Liver (tissue), 9 donors: ENCODE data around the gene IPPK. TPM values are rescaled to one million over a fixed set of nuclear protein-coding genes. Genes with fewer than 3 reads are reported as not detected.
"Not testable (repeated sequence)": the region's sequence is repeated elsewhere in the genome, so short reads cannot be mapped to it uniquely, and the experiment has no call there.

Experiments used
- DNase-seq: peaks from one replicate; pipeline ENCODE4 v3.0.0-alpha.2; 2017; ENCODE audit warnings: low spot score
- H3K27ac ChIP-seq, 2 donors: one replicate each; pipeline ENCODE4 v1.7.0; 2013; ENCODE audit warnings: inconsistent platforms in 2 of 2, low read length in 2 of 2, control low read depth in 1 of 2, low read depth in 1 of 2, mild to moderate bottlenecking in 1 of 2
- H3K27me3 ChIP-seq, 4 donors: one replicate each; pipeline versions ENCODE4 v1.6.1 to v1.7.0; 2013; ENCODE audit warnings: low read length in 3 of 4, inconsistent platforms in 1 of 4, mild to moderate bottlenecking in 1 of 4, moderate library complexity in 1 of 4; ENCODE audit not compliant: control insufficient read depth in 4 of 4, insufficient read depth in 4 of 4
- H3K36me3 ChIP-seq, 4 donors: one replicate each; pipeline versions ENCODE4 v1.6.1 to v1.7.0; 2013; ENCODE audit warnings: low read length in 3 of 4, mild to moderate bottlenecking in 3 of 4, low read depth in 1 of 4, moderate library complexity in 1 of 4; ENCODE audit not compliant: control insufficient read depth in 4 of 4, insufficient read depth in 3 of 4
- H3K4me1 ChIP-seq, 4 donors: one replicate each; pipeline versions ENCODE4 v1.6.1 to v1.7.0; 2013; ENCODE audit warnings: low read length in 3 of 4, mild to moderate bottlenecking in 3 of 4, moderate library complexity in 1 of 4; ENCODE audit not compliant: control insufficient read depth in 4 of 4, insufficient read depth in 4 of 4
- H3K4me3 ChIP-seq, 3 donors: one replicate each; pipeline versions ENCODE4 v1.6.1 to v1.7.0; 2013; ENCODE audit warnings: low read length in 3 of 3, control low read depth in 1 of 3, low read depth in 1 of 3, mild to moderate bottlenecking in 1 of 3
- H3K9ac ChIP-seq, 2 donors: one replicate each; pipeline ENCODE4 v1.7.0; 2013; ENCODE audit warnings: low read length in 2 of 2, mild to moderate bottlenecking in 2 of 2, moderate library complexity in 2 of 2, control low read depth in 1 of 2, low read depth in 1 of 2
- H3K9me3 ChIP-seq, 4 donors: one replicate each; pipeline versions ENCODE4 v1.6.1 to v1.7.0; 2013; ENCODE audit warnings: low read length in 3 of 4; ENCODE audit not compliant: control insufficient read depth in 4 of 4
- ATF3 ChIP-seq: IDR thresholded peaks from 2 replicates; pipeline ENCODE4 v1.6.1; 2016; ENCODE audit warnings: antibody characterized with exemption
- CTCF ChIP-seq: fragments of 150-350 bp; IDR thresholded peaks from 2 replicates; pipeline ENCODE4 v1.5.1; 2017; ENCODE audit warnings: improper control_type of control experiment, low read depth, low read length; ENCODE audit not compliant: missing input control
- EGR1 ChIP-seq, 2 donors: IDR thresholded peaks; 2 replicates each; pipeline ENCODE4 v1.6.1; 2016 to 2018; ENCODE audit warnings: antibody characterized with exemption in 2 of 2, low read depth in 2 of 2
- FOXA1 ChIP-seq: IDR thresholded peaks from 2 replicates; pipeline ENCODE4 v1.6.1; 2016; ENCODE audit warnings: antibody characterized with exemption
- FOXA2 ChIP-seq: IDR thresholded peaks from 2 replicates; pipeline ENCODE4 v1.6.1; 2016; ENCODE audit warnings: antibody characterized with exemption
- GABPA ChIP-seq, 2 donors: IDR thresholded peaks in 1 of 2; conservative IDR thresholded peaks in 1 of 2; 2 replicates each; pipeline ENCODE4 v1.6.1; 2016; ENCODE audit warnings: antibody characterized with exemption in 2 of 2, mild to moderate bottlenecking in 1 of 2, moderate library complexity in 1 of 2
- HNF4G ChIP-seq: IDR thresholded peaks from 2 replicates; pipeline ENCODE4 v1.6.1; 2016; ENCODE audit warnings: antibody characterized with exemption
- NR2F2 ChIP-seq: IDR thresholded peaks from 2 replicates; pipeline ENCODE4 v1.6.1; 2016; ENCODE audit warnings: antibody characterized with exemption
- RAD21 ChIP-seq, 2 donors: IDR thresholded peaks; 2 replicates each; pipeline ENCODE4 v1.6.1; 2016; ENCODE audit warnings: antibody characterized with exemption in 2 of 2, mild to moderate bottlenecking in 2 of 2
- RXRA ChIP-seq, 2 donors: IDR thresholded peaks; 2 replicates each; pipeline ENCODE4 v1.6.1; 2017 to 2018; ENCODE audit warnings: antibody characterized with exemption in 2 of 2, mild to moderate bottlenecking in 1 of 2
- SP1 ChIP-seq: IDR thresholded peaks from 2 replicates; pipeline ENCODE4 v1.6.1; 2018; ENCODE audit warnings: antibody characterized with exemption, mild to moderate bottlenecking
- TAF1 ChIP-seq: conservative IDR thresholded peaks from 2 replicates; pipeline ENCODE4 v1.6.1; 2016; ENCODE audit warnings: antibody characterized with exemption, mild to moderate bottlenecking
- WGBS: extraction: QIAGEN DNeasy Blood & Tissue Kit; methylation state at CpG from one replicate; pipeline ENCODE4 v1.1.7; 2013; 5-methylcytosine and 5-hydroxymethylcytosine counted together
- polyA plus RNA-seq, 2 donors: library from polyadenylated mRNA; stranded (reverse) in 1 of 2; unstranded in 1 of 2; fragments of 200-250 nt in 1 of 2; fragments of >200 nt in 1 of 2; fragmentation: Nextera tagmentation in 1 of 2; extraction: Ambion mirVana in 1 of 2; gene quantifications; one replicate each; pipeline versions ENCODE4 v1.2.1 to v1.2.3, GENCODE V29; 2013 to 2015
- total RNA-seq, 2 donors: library from RNA; depleted of rRNA; stranded (reverse); fragments of >200 nt; gene quantifications; one replicate each; pipeline ENCODE4 v1.2.3, GENCODE V29; 2014
- donor health status: healthy.
- donor health status: healthy.
- donor health status: healthy.
- donor health status: healthy.
- donor health status: healthy.

Gene IPPK
- total and polyA plus RNA-seq, 4 donors: 2.1 to 5.9 (median 3.6) TPM

GRCh38 chr9:92589923-92590322 lies 80.0 kb downstream of the IPPK start:
- no peaks in the 10 kb centered on the region for H3K36me3 ChIP-seq
- H3K9me3 ChIP-seq: no peaks in the 10 kb centered on the region
- H3K4me3 ChIP-seq: no peak overlapping the region
- H3K9ac ChIP-seq: no peak overlapping the region
- H3K4me1 ChIP-seq: peaks cover 0 to 2% (median 0%) of the 10 kb centered on the region in 4 donors
- no peak overlapping the region for H3K27ac ChIP-seq
- DNase-seq: no peak
- TF ChIP-seq TAF1: no peak
- TF ChIP-seq FOXA2: no peak
- TF ChIP-seq SP1: no peak
- no peak for TF ChIP-seq NR2F2
- no peak for TF ChIP-seq GABPA (IDR thresholded peaks at IDR 0.05 in 1 of 2, conservative IDR thresholded peaks at IDR 0.05 in 1 of 2)
- no peaks in the 10 kb centered on the region for H3K27me3 ChIP-seq
- 81% methylated on average over 1 of the region's 1 CpG for WGBS

GRCh38 chr9:92576175-92576574 lies 93.8 kb downstream of the IPPK start:
- no peak overlapping the region for H3K4me3 ChIP-seq
- H3K27me3 ChIP-seq: no peaks in the 10 kb centered on the region
- H3K27ac ChIP-seq: no peak overlapping the region
- no peaks in the 10 kb centered on the region for H3K9me3 ChIP-seq
- 78% methylated on average over 1 of the region's 1 CpG for WGBS
- no peaks in the 10 kb centered on the region for H3K36me3 ChIP-seq
- no peaks in the 10 kb centered on the region for H3K4me1 ChIP-seq
- TF ChIP-seq FOXA1 (no peak), ATF3 (no peak), RXRA (IDR thresholded peaks at IDR 0.05) (no peak), EGR1 (IDR thresholded peaks at IDR 0.05; ENCODE audit: low read depth in 2 of 2) (no peak), CTCF (no peak), HNF4G (no peak), RAD21 (IDR thresholded peaks at IDR 0.05) (no peak)
- DNase-seq: no peak
- H3K9ac ChIP-seq: no peak overlapping the region

GRCh38 chr9:92573612-92574011 lies 96.3 kb downstream of the IPPK start:
- H3K9ac ChIP-seq, H3K27me3 ChIP-seq, DNase-seq, H3K4me3 ChIP-seq, H3K27ac ChIP-seq, H3K9me3 ChIP-seq, H3K4me1 ChIP-seq, H3K36me3 ChIP-seq: not testable (repeated sequence)
- 96% methylated on average over 14 of the region's 14 CpGs for WGBS

GRCh38 chr9:92571871-92572270 lies 98.1 kb downstream of the IPPK start:
- DNase-seq, H3K4me1 ChIP-seq: not testable (repeated sequence)
- 96% methylated on average over 2 of the region's 2 CpGs for WGBS

More at GRCh38 chr9:92571871-92572270, 98.1 kb downstream of the IPPK start:
- H3K36me3 ChIP-seq, H3K27ac ChIP-seq, H3K27me3 ChIP-seq, H3K4me3 ChIP-seq, H3K9ac ChIP-seq, H3K9me3 ChIP-seq: not testable (repeated sequence)
